ENCODE data around the gene SIRPA.

Gene SIRPA

DNA sequence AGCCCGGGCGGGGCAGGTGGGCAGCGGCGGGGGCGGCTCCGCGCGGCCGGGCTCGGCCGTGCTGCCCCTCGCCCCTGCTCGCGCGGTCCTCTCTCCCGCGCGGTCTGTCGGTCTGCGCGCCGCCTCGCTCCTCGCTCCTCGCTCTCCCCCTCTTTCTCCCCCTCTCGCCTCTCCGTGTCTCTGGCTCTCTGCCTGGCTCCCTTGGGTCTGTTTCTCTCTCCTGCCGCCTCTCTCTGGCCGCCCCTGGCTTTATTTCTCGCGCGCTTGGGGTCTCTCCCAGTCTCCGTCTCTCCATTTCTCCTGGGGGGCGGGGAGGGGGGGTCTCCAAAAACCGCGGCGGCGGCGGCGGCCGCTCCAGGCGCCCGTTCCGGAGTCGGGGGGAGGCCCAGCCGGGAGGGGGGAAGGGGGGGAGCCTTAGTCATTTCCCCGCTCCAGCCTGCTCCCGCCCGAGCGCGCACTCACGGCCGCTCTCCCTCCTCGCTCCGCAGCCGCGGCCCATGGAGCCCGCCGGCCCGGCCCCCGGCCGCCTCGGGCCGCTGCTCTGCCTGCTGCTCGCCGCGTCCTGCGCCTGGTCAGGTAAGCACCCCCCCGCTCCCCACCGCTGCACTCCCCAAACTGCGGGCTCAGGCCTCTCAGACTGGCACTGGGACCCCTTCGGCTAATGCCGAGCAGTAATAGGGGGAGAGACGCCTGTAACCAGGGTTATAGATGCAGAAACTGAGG lies at the start of gene SIRPA:
TSS of gene SIRPA (plus strand) at position 457 of the 723 bp plus-strand sequence. CDS start at position 498, 41 bp downstream.
- no peak for DNase-seq (ENCODE audit: low read depth in 2 of 2)

DNA sequence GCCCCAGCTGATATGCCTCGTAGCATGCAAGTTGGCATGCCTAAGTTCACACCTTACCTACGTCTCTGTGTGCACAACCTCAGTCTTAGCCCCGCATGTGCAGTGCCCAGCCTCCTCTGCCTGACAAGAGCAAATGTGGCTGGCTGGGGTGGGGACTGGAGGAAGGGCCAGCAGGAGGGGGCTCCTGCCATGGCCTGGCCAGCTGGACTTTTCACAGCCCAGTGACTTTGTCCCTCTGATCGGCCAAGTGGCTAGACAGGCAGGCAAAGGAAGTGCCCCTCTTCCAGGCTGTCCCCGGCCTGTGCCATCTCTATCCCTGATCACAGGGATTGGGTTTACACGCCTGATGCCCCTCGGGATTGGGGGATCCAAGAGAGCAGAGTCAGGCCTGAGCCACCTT lies 49.5 kb upstream of the SIRPA start:
- DNase-seq (ENCODE audit: low read depth in 2 of 2) = no peak

DNA sequence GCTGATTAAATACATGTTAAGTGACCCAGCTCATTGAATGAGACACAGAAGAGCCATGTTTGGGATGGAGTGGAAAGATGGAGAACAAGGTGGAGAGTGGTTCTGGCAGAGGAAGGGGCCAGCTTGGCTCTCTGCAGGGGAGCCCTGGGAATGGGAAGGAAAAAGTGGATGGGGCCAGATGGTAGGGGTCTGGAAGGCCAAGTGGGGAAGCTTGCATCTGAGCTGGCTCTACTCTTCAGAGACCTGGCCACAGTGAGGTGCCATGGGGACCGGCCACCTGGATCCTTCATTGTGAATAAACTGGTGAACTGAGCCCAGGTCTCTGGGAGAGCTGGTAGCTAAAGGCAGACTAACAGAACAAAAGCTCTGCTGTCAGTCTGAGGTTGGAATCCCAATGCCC lies 48.9 kb upstream of the SIRPA start:
- DNase-seq (ENCODE audit: low read depth in 2 of 2) = no peak

DNA sequence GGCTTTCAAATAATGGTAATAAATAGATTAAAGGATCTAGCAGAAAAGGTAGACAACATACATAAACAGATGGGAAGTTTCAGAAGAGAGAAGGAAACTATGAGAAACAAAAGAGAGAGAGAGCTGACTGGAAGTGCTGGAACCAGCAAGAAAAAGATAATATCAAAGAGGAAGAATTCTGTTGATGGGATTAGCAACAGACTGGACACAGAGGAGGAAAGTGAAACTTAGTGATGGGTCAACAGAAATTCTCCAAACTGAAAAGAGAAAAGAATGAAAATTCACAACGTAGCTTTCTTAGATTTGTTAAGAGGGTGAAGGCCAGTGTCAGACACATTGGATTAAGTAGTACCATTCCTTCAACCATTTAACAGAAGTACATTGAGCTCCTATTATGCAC lies 48.3 kb upstream of the SIRPA start:
- no peak for DNase-seq (ENCODE audit: low read depth in 2 of 2)

DNA sequence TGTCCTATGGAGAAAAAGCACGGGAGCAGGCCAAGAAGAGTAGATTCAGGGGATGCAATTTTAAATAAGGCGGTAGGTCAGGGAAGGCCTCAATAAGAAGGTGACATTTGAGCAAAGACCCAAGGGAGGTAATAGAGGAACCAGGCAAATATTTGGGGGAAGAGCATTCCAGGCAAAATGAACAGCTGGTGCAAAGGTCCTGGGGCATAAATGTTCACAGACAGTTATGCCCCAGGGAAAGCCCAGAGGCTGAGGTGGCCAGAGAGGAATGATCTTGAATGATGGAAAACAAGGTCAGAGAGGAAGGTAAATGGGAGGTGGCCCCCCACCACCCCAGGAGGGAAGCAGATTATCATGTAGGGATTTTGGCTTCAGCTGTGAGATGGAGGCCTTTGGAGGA lies 47.4 kb upstream of the SIRPA start:
- no peak for DNase-seq (ENCODE audit: low read depth in 2 of 2)

DNA sequence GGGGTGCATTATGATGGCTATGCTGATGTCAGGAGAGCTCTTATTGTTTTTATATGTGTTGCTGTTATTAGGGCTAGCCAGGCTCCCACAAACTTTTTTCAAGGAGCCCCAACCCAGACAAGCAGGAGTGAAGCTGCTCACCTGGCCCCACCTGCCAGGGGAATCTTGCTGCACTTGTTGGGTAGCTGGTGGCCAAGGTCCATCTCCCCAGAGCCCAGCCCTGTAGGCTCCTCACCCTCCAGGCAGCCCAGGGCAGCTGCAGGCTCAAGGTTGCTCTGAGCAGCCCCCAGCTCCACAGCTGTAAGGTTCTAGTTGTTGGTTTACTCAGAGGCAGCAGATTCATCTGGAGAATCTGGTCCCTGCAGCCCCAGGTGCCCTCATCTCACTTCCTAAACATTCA lies 46.8 kb upstream of the SIRPA start:
- DNase-seq (ENCODE audit: low read depth in 2 of 2) = no peak

DNA sequence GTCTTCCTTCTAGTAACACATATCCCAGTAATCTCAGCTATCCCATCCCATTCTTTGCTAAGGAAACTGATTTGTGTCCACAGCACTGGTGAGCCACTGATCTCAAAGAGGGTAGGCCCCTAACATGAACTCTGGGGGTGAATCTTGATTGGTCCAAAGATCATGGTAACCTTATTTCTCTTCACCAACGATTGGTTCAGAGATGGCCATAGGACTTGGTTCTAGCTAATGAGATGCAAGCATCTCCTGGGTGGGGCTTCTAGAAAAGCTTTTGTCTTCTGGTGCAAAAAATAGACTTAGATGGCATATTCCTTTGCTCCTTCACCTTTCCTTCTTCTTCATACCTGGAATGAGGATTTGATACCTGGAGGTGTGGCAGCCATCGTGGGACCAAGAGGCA lies 43.8 kb upstream of the SIRPA start:
- DNase-seq (ENCODE audit: low read depth in 2 of 2) = no peak

DNA sequence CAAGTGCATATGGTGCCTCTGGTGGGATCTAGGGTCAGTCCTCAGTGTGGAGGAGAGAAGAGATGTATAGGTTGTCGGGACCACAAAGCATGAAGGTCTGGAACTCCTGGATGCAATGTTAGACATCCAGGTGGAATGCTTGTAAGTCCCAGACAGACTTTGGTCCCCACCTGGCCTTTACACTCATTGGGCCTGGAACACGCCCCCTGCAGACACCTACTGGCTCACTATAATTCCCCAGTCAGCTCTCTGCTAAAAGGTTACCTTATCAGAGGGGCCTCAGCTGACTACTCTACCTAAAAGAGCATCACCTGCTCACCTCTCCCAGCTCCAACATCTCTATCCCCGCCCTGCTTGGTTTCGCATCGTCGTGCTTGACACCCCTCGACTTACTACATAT lies 41.7 kb upstream of the SIRPA start:
- DNase-seq (ENCODE audit: low read depth in 2 of 2) = no peak

DNA sequence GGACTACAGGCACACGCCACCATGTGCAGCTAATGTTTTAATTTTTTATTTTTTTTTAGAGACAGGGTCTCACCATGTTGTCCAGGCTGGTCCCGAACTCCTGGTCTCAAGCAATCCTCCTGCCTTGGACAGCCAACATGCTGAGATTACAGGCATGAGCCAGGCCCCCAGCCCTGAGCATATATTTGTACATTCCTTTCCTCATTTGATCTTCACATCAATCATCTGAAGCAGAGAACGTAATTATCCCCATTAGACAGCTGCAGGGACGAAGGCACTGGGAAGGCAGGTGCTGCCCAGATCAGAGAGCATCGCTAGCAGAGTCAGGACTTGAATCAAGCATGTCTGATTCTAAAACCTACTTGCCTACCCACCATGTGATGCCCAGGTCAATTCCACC lies 41.0 kb upstream of the SIRPA start:
- no peak for DNase-seq (ENCODE audit: low read depth in 2 of 2)

DNA sequence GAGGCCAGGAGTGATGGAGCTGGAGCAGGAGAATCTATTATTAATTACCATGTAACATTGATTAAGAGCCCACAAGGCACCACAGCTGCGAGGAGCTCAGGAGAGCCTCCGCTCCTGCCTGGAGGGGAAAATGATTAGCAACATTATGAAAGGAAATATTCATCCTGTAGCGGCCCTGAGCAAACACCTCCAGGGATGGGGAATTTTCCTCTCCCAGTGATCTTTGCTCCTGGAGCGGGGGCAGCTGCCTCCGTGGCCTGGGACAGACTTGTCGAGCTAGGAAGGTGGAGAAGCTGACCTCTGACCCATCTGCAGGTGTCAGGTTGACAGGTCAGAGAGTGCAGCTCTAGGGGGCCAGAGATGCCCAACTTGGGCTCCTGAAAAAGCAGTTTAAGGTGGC lies 40.1 kb upstream of the SIRPA start:
- no peak for DNase-seq (ENCODE audit: low read depth in 2 of 2)

DNA sequence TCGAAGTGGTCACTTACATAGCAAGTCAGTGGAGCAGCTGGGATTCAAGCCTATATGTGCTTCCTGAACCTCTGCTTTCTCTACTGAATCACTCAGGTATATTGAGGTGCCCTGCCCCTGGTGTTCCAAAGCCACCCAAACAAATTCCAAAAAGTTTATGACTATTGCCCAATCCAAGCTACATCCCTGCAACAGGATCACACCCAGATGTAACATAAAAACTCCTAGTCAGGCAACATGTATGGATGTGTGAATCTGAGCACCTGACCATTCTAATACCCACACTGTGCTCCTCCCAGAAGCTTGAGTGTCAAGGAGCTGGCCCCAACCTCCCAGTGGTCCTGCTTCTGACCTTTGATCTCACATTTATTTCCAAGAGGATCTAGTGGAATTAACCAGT lies 39.5 kb upstream of the SIRPA start:
- no peak for DNase-seq (ENCODE audit: low read depth in 2 of 2)

DNA sequence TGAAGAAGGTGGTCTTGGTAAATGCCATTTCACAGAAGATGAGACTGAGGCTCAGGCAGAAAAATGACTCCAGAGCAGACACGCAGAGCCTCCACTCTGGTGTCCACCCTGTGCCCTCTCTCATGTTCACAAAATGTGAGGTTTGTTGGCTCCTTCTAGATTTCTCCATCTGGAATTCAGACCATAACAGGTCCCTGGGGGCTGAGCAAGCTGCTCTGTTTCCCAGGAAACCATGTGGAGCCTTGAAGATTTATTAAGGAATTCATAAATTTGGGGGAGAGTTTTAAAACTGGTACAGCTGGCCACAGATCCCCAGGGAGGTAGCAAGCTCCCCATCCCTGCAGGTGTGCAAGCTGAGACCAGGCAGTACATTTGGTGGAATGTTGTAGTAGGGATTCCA lies 38.8 kb upstream of the SIRPA start:
- no peak for DNase-seq (ENCODE audit: low read depth in 2 of 2)

DNA sequence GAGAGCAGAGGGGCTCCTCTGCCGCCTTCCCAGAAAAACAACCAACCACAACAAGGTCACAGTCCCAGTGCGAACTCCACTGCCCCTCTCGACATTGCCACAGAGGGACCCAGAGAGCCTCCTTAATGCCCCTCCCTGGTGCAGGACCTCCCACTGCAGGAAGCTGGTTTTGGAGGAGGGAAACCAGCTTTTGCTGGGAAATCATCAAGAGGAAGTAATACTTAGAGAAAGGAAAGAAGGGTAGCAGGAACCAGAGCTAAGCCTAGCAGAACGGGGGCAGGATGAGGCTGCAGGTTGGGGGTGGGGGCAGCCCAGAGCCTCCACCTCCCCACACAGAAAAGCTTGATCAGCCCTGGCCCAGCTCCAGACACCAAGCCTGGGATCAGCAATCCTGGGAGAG lies 37.7 kb upstream of the SIRPA start:
- no peak for DNase-seq (ENCODE audit: low read depth in 2 of 2)

DNA sequence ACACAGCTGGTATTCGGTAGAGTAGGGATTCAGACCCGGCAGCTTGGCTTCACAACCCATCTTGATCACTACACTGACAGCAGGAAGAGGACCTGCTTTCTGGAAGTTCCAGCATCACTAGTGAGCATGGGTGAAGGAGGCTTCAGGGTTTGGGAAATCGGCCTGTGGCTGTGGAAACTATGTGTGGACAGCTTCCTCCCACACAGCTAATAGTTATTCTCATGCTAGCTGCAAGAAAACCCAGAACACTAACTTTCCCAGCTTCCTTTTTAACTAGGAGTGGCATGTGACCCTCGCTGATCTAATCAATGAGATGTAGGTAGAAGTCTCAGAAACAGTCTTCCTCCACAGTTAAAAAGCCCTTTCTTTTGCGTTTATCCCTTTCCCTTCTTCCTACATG lies 36.3 kb upstream of the SIRPA start:
- no peak for DNase-seq (ENCODE audit: low read depth in 2 of 2)

DNA sequence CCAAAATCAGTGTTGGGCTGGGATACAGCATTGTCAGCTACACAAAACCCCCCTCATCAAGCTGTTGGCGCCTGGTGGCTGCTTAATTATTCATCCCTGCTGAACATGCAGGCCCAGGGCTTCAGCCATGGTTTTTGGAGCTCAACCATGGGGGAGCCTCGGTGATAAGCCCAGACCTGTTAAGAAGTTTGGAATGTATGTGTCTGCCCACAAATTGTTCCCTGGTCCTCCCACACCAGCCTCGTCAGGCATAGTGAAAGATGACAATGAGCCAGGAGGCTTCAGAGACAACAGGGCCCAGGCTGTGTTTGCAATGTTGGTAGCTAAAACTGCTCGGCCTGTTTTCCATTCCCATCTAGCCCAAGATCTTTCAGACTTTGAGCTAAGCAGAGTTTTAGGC lies 34.8 kb upstream of the SIRPA start:
- DNase-seq (ENCODE audit: low read depth in 2 of 2) = no peak

DNA sequence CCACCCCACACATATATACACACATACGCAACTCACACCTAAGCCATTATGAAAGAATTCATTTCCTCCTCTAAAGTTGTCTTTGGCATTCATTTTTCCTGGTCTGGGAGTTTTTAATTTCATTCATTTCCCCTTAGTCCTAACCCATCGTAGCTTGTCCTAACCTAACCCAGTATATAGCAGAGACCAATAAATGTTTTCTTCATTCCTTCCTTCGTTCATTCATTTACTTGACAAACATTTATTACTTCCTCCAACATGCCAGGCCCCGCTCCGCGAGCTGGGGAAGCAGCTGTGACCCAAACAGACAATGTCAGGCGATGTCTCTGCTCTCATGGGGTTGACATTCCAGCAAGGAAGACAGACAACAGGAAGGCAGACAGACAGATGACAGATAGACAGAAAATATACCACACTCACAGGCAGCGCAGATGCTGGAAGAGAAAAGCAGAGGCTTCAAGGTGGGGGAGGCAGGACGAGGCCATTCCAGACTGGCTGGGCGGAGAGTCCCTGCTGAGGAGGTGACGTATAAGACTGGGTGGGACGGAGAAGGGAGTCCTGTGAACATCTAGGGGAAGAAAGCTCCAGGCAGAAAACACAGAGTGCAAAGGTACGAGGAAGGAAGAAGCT lies 33.7 kb upstream of the SIRPA start:
- no peak for DNase-seq (ENCODE audit: low read depth in 2 of 2)

DNA sequence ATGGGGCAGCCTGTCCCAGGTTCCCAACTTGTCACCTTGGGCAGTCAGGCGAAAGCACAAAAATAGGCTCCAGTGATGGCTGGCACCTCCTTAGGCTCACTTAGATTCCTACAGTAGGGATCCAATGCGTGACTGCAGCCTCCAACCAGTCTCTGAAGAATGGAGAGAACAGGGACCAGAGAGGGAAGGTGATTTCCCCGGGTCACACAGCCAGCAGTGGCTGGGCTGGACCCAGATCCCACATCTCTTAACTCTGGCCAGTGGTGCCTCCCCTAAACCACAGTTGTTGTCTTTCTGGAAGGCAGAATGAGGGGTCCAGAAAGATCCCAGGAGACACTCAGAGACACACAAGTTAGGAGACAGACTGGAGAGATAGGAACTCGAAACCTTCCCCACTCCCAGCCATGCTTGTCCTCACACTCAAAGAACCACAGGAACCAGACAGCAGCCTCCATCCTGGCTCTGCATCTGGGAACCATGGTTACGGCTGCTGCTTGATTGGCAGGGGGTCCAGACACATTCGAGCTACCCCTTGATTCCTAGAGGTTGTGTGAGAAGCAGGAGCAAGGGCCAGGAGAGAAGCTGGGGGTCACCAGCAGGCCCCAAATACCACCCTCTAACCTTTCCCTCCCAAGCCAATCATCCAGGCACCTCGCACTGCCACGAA lies 33.1 kb upstream of the SIRPA start:
- no peak for DNase-seq (ENCODE audit: low read depth in 2 of 2)

DNA sequence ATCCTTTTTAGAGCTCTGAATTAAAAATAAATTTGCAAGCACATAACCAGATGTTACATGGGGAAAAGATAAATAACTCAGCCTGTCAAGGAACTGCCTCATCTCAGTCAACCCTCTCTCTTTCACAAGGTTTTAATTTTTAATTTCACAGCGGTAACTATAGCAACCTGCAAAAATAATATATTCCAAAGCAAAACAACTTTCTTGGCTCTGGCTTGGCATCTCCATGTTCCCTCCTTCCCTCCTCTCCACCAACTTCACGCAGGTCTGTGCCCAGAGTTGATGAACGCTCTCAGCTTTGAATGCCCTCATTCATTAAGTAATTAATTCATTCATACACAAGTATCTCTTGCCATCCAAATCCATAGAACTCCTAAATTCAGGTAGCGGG lies 32.5 kb upstream of the SIRPA start:
- DNase-seq (ENCODE audit: low read depth in 2 of 2) = no peak

DNA sequence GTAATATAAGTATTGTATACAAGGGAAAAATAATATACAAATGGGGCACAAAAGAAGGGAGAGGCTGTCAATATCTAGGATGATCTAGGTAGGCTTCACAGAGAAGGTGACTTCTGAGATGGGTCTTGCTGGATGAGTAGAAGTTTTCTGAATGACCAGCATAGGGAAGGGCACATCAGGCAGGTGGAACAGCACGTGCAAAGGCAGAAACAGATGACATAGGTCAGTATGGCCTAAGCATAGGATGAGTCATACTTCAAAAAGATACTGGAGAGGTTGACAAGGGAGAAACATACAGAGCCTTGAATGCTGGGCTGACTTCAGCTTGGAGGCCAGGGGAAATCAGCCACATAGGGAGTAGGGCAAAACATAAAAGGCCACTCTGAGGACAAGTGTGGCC lies 31.9 kb upstream of the SIRPA start:
- no peak for DNase-seq (ENCODE audit: low read depth in 2 of 2)

DNA sequence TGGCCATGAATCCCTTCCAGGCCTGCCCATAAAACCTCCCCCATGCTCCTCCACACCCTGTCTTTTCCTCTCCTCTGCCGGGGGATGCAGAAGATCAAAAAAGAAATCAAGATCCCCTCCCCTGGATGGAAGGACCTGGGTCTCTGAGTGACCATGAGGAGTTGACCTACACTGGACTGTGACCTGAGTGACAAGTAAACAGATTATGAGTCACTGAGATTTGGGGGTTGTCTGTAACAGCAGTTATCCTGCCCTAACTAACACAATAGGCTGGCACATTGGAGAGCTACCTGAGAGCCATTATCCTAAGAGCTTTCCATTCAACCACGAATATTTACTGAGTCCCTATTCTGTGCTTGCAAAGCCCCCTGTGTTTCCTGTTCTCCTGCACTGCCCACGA lies 28.4 kb upstream of the SIRPA start:
- DNase-seq (ENCODE audit: low read depth in 2 of 2) = no peak

DNA sequence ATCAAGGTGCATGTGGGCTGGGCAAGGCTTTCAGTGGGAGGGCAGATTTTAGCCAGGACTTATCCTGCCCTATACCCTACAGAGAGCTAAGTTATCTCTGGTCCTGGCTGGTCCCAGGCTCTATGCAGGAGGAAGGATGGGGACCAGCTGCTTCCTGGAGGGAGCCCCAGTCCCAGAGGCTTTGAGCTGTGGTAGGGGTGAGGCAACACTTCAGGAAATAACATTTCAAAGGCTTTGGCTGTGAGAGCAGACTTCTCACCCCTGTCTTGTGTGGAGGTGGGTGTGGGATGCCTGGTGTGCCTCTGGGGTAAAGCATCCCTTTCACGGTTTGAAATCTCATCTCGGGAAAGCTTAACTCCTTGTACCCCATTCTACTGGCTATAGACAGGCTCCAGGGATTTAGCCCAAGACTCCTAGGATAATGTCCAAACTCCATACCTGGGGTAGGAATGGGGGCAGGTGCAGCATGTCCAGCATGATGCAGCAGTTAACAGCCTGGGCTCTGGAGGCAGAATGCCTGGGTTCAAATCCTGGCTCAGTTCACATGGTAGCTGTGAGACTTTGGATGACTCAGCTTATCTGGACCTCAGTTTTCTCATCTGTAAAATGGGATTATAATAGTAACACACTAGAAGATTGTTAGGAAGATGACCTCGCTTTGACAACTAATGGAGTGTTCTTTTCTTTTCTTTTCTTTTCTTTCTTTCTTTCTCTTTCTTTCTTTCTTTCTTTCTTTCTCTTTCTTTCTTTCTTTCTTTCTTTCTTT lies 27.5 kb upstream of the SIRPA start:
- no peak for DNase-seq (ENCODE audit: low read depth in 2 of 2)

DNA sequence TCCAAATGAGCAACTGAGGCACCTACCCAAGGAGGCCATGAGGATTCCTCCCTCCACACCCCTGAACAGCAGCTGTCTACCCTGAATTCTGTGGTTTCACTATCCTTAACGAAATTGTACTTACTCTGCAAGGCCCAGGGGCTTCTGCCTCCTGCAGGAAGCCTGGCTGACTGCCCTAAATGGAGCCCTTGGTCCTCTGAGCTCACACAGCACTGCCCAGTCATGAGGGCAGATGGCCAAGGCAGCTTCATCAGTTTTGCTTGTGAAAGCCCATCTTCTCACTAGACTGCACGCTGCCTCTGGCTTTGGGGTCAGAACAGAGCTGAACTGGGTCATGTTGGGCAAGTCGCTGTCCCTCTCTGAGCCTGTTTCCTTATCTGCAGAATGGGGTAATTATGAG lies 26.4 kb upstream of the SIRPA start:
- no peak for DNase-seq (ENCODE audit: low read depth in 2 of 2)

DNA sequence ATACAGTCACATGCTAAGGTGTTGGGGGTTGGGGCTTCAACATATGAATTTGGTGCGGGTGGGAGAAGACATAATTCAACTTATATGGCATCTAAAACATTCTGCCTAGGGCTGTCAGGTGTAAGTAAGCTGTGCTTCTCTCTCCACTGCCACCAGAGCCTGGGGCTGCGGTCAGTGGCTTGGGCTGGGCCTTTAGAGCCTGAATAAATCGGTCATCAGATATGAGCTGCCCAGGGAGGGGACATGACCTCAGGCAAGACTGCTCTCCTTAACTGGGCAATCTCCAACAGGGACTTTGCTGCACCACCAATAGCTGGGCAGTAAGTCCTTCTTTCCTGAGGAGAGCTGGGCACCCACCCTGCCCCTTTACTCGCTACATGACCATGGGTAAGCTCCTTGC lies 24.9 kb upstream of the SIRPA start:
- no peak for DNase-seq (ENCODE audit: low read depth in 2 of 2)
